IPS-NIHi11 (cell line): Measurements from ENCODE around the gene PRR23E.
A peak's percentile ranks its signal among the peaks of the same experiment; 100 is the strongest.

ENCODE experiments used
- DNase-seq: peaks from one replicate; pipeline ENCODE4 v3.0.0; 2012; ENCODE audit warnings: mixed read lengths, low spot score

Gene PRR23E

GRCh38 chr3:127192576-127193232 lies at the start of gene PRR23E:
TSS of gene PRR23E (plus strand) at chr3:127193131. CDS start at chr3:127196686, 3,555 bp downstream.
- no peak for DNase-seq

GRCh38 chr3:127143172-127143571 lies 49.8 kb upstream of the PRR23E start:
- DNase-seq: no peak

- DNase-seq: no peak
Observed at GRCh38 chr3:127144631-127145030, 48.3 kb upstream of the PRR23E start.

GRCh38 chr3:127145266-127145665 lies 47.7 kb upstream of the PRR23E start:
- no peak for DNase-seq

GRCh38 chr3:127147291-127147885 lies 45.5 kb upstream of the PRR23E start:
- no peak for DNase-seq

GRCh38 chr3:127149621-127150310 lies 43.2 kb upstream of the PRR23E start:
- no peak for DNase-seq

- no peak for DNase-seq
Observed at GRCh38 chr3:127150513-127151250, 42.2 kb upstream of the PRR23E start.

- DNase-seq: no peak
Observed at GRCh38 chr3:127151251-127151564, 41.7 kb upstream of the PRR23E start.

GRCh38 chr3:127151992-127152650 lies 40.8 kb upstream of the PRR23E start:
- DNase-seq: no peak

GRCh38 chr3:127152684-127153505 lies 40.0 kb upstream of the PRR23E start:
- no peak for DNase-seq

GRCh38 chr3:127153506-127153815 lies 39.5 kb upstream of the PRR23E start:
- no peak for DNase-seq

GRCh38 chr3:127156338-127157050 lies 36.4 kb upstream of the PRR23E start:
- DNase-seq: no peak

GRCh38 chr3:127157171-127157828 lies 35.6 kb upstream of the PRR23E start:
- no peak for DNase-seq

- peak; percentile 92 for DNase-seq
Observed at GRCh38 chr3:127158614-127159229, 34.2 kb upstream of the PRR23E start.

- DNase-seq: no peak
Observed at GRCh38 chr3:127159543-127159942, 33.4 kb upstream of the PRR23E start.

- no peak for DNase-seq
Observed at GRCh38 chr3:127161236-127161635, 31.7 kb upstream of the PRR23E start.

- DNase-seq: no peak
Observed at GRCh38 chr3:127161973-127162579, 30.9 kb upstream of the PRR23E start.

GRCh38 chr3:127162947-127163645 lies 29.8 kb upstream of the PRR23E start:
- DNase-seq: peak; percentile 83

GRCh38 chr3:127164615-127165014 lies 28.3 kb upstream of the PRR23E start:
- DNase-seq: no peak
